HFFc6 (cell line): Measurements from ENCODE around the gene AMIGO3. TPM values are rescaled to one million over a fixed set of nuclear protein-coding genes. Genes with fewer than 3 reads are reported as not detected.

Experiments
- DNase-seq: peaks from one replicate; pipeline ENCODE4 v3.0.0-alpha.2; 2018
- H3K27ac Mint-ChIP-seq: 2 replicates; pipeline ENCODE4 v1.8.0; 2020; ENCODE audit warnings: mild to moderate bottlenecking, mixed read lengths
- H3K27me3 Mint-ChIP-seq: 2 replicates; pipeline ENCODE4 v1.8.0; 2021; ENCODE audit warnings: mild to moderate bottlenecking, moderate library complexity, mixed read lengths; ENCODE audit not compliant: insufficient read depth
- H3K36me3 Mint-ChIP-seq: 2 replicates; pipeline ENCODE4 v1.8.0; 2021; ENCODE audit warnings: low read depth, mixed read lengths
- H3K4me1 Mint-ChIP-seq: 2 replicates; pipeline ENCODE4 v1.8.0; 2020; ENCODE audit warnings: low read depth, mixed read lengths
- H3K4me3 Mint-ChIP-seq: 2 replicates; pipeline ENCODE4 v1.8.0; 2020; ENCODE audit warnings: mild to moderate bottlenecking, moderate library complexity, mixed read lengths
- H3K9me3 Mint-ChIP-seq: 2 replicates; pipeline ENCODE4 v1.8.0; 2020; ENCODE audit warnings: mild to moderate bottlenecking, mixed read lengths
- total RNA-seq, 6 experiments: library from RNA; stranded (reverse); fragmentation: NEBNext Ultra II Directional; extraction: Animal tissue kit (Norgen Biotek cat#: 25700); gene quantifications; 2 replicates in 1 of 6; 3 replicates in 5 of 6; pipeline ENCODE4 v1.2.3, GENCODE V29; 2021
- TF ChIP-seq, protein P1 (sequence below): fragments of 200-600 bp; sonication (generic); IDR thresholded peaks from 2 replicates; pipeline ENCODE4 v1.5.0; 2021; ENCODE audit warnings: antibody characterized with exemption, mild to moderate bottlenecking

AMIGO3 gene
- total RNA-seq, 6 experiments from 2014 or later, result 0.43 to 0.61 TPM; not detected in 4

DNA sequence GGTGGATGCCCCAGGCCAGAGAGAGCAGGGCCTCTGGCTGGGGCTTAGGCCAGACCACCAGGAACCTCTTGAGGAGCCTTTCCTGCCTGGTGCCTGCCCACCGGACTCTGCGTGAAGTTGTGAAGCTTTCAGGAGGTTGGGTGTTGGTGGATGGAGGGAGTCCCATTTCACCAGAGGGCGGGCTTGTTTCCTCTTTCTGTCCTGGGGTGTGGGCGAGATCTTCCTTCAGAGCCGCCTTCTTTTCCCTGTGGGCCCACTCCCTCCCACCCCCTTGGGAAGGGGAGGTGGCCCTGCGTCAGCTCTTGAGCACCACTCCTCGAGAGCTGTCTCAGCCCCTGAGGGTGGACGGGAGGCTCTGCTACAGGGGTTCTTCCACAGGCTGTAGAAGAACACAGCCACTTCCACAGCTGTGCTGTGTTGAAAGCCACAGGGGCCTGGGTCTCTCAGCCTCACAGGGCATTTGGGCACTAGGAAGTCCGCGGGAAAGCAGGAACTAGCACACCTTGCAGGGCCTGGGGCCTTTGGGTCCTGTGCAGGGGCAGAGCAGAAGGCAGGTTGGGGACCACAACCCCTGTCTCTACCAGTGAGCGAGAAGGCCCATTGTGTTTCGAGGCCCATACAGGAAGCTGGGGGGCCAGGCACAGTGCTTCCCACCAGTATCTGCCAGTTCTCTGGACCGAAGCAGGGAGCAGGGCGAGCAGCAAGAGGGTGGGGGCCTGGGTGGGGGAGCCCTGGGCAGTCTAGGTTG, 2.1 kb downstream of the AMIGO3 start:
- Mint-ChIP-seq H3K27ac (no peak overlapping the region), H3K27me3 (peaks cover 19% of the 10 kb centered on the region), H3K4me1 (peaks cover 18% of the 10 kb centered on the region), H3K36me3 (peaks cover 26% of the 10 kb centered on the region), H3K4me3 (no peak overlapping the region), H3K9me3 (peaks cover 5% of the 10 kb centered on the region; the same call in 1 of the 2 replicates)
- DNase-seq, result no peak
- TF ChIP-seq, protein P1, sequence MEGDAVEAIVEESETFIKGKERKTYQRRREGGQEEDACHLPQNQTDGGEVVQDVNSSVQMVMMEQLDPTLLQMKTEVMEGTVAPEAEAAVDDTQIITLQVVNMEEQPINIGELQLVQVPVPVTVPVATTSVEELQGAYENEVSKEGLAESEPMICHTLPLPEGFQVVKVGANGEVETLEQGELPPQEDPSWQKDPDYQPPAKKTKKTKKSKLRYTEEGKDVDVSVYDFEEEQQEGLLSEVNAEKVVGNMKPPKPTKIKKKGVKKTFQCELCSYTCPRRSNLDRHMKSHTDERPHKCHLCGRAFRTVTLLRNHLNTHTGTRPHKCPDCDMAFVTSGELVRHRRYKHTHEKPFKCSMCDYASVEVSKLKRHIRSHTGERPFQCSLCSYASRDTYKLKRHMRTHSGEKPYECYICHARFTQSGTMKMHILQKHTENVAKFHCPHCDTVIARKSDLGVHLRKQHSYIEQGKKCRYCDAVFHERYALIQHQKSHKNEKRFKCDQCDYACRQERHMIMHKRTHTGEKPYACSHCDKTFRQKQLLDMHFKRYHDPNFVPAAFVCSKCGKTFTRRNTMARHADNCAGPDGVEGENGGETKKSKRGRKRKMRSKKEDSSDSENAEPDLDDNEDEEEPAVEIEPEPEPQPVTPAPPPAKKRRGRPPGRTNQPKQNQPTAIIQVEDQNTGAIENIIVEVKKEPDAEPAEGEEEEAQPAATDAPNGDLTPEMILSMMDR, result no peak

GRCh38 chr3:49716691-49717210, 2.7 kb downstream of the AMIGO3 start:
- no peak overlapping the region for H3K4me3 Mint-ChIP-seq
- TF ChIP-seq, protein P1, result no peak
- peaks cover 17% of the 10 kb centered on the region for H3K4me1 Mint-ChIP-seq
- peaks cover 25% of the 10 kb centered on the region for H3K36me3 Mint-ChIP-seq
- H3K9me3 Mint-ChIP-seq, result peaks cover 5% of the 10 kb centered on the region; the same call in 1 of the 2 replicates
- H3K27me3 Mint-ChIP-seq, result peaks cover 19% of the 10 kb centered on the region
- no peak overlapping the region for H3K27ac Mint-ChIP-seq
- no peak for DNase-seq

GRCh38 chr3:49716169-49716568, 3.3 kb downstream of the AMIGO3 start:
- TF ChIP-seq, protein P1, result no peak
- Mint-ChIP-seq H3K4me3 (no peak overlapping the region), H3K27me3 (peaks cover 16% of the 10 kb centered on the region), H3K9me3 (peaks cover 5% of the 10 kb centered on the region; the same call in 1 of the 2 replicates), H3K4me1 (peaks cover 17% of the 10 kb centered on the region), H3K27ac (no peak overlapping the region), H3K36me3 (peaks cover 23% of the 10 kb centered on the region)
- no peak for DNase-seq

- Mint-ChIP-seq H3K27me3 (peaks cover 12% of the 10 kb centered on the region), H3K27ac (no peak overlapping the region), H3K4me3 (no peak overlapping the region)
Observed at GRCh38 chr3:49715611-49716121, 3.8 kb downstream of the AMIGO3 start.

DNA sequence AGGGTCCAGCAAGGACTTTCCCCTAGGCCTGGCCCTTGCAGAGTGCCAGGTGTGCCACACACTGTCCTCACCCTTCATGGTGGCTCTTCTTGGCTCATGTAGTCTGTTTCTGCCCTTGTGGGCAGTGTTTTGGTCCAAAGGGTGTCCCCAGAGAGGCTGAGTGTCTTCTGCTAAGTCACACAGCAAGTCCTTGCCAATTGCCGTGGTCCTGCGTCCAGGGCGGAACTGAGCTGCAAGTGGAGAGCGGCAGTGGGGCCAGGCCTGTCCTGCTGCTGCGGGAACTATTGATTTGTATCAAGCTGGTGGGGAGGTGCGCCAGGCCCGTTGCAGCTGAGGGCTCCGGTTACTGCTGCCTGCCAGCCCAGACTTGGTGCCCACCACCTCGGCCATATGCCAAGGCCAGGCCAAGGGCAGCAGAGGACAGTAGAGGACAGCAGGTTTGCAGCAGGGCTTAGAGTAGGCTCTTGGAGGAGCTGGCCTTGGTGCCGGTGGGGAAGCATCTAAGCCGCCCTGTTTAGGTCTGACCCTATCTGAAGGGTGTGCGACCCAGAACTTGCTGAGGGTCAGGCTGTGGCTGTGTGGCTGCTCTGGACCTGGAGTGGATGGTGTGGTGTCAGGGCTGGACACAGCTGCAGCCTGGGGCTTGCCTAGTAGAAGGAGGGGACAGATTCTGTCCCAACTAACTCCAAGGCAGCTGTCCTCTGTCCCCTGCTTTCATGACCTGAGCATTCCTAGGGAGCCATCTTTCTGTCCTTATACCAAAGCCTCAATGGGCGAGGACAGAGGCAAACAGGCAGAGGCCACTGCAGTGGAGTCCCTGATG, 4.5 kb downstream of the AMIGO3 start:
- no peak overlapping the region for H3K4me3 Mint-ChIP-seq
- DNase-seq, result no peak
- H3K27me3 Mint-ChIP-seq, result peaks cover 12% of the 10 kb centered on the region
- peaks cover 16% of the 10 kb centered on the region for H3K4me1 Mint-ChIP-seq
- H3K27ac Mint-ChIP-seq, result no peak overlapping the region; the same call in 1 of the 2 replicates
- TF ChIP-seq, protein P1, result no peak
- peaks cover 5% of the 10 kb centered on the region; the same call in 1 of the 2 replicates for H3K9me3 Mint-ChIP-seq
- H3K36me3 Mint-ChIP-seq, result peaks cover 15% of the 10 kb centered on the region

More at GRCh38 chr3:49715611-49716121, 3.8 kb downstream of the AMIGO3 start:
- Mint-ChIP-seq H3K4me1 (peaks cover 17% of the 10 kb centered on the region), H3K9me3 (peaks cover 5% of the 10 kb centered on the region; the same call in 1 of the 2 replicates), H3K36me3 (peaks cover 18% of the 10 kb centered on the region)
- TF ChIP-seq, protein P1, result no peak
- DNase-seq, result no peak
